NCI-H748 (cell line): ENCODE results near the gene NDRG3.

Experiments
- DNase-seq: peaks from one replicate; lab custom pipeline; 2025; ENCODE audit not compliant: unreplicated experiment; lab: John Stamatoyannopoulos, UW

The NDRG3 gene

GRCh38 chr20:36745927-36746659, at the start of gene NDRG3:
TSS of gene NDRG3 (minus strand) at chr20:36746090. CDS start at chr20:36721735, 24,355 bp downstream.
- peak; percentile 96 for DNase-seq

DNA sequence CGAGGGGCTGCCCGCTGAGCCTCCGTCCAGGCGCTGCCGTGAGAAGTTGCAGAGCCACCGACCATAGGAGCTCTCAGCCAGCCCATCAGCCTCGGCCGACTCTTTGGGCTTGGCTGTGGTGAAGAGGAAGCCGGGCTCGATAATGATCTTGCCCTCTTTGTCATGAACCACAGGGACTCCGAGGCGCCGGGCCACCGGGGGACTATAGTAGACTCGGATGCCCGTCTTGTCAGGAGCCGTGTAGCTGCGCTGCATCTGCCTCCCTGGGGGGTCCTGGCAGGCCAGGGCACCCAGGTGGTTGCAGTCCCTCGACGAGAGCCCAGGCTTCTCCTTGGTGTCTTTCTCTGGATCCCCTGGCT, 48.2 kb upstream of the NDRG3 start:
- DNase-seq = no peak

DNA sequence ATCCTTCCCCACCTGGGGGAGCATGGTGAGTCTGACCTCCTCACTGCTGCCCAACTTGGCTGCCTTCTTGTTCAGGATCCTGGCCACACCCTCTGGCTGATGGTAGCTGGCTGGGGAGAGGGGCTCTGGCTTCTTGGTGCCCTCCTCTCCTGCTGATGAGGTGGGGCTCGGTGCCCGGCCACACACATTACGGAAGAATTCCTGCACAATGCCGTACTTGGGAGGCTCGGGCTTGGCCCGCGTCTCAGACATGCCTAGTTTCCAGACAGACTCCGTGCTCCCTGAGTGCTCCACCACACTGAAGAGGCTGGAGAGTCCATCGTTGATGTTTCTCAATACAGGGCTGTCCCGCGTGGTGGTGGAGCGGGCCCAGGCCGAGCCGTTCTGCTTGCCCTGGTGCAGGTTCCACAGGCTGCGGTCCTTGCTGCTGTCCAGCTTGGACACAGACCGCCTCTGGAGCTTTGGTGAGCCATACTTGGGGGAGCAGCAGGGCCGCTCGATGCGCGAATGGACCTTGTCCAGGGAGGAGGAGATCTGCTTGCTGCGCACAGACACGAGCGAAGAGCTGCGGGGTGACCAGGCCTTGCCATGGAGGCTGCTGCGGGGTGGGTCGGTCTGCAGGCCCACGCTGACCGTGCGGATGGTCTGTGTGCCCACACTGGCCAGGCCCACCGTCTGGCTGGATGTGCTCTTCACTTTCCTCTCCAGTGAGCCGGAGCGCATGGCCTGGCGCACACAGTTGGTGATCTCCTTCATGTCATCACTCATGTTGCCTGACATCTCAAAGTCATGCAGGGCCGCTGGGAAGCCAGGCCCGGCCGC, 47.6 kb upstream of the NDRG3 start:
- DNase-seq = no peak

DNA sequence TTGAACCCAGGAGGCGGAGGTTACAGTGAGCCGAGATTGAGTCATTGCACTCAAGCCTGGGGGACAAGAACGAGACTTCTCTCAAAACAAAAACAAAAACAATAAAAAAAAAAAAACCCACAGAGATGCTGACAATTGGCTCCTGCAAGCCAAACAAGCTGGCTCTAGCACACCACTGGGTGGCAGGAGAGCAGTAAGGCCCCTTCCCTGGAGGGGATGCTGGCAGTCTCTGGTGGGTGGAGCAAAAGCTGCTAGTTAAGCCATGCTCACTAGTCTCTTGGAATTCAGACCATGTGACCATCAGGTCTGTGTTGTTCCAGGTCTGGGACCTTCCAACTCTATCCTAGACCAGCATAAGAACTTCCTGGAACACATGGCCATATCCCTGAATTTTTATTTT, 46.5 kb upstream of the NDRG3 start:
- no peak for DNase-seq

DNA sequence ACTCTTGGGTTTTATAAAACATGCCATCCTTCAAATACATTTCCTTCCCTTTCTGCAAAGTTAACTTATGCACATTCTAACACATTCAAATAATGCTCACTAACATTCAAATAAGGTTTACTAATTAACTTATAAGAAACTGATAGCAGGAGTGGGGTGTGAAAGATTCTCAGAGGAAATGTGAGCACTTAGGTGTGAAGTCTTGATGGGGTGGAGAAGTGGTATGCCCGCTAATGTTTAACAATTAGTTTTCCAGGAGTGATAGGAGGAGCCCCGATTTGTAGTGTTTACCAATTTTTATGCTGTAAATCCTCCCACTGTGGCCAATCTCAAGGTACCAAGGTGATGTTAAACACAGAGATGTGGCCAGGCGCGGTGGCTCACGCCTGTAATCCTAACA, 46.0 kb upstream of the NDRG3 start:
- no peak for DNase-seq

DNA sequence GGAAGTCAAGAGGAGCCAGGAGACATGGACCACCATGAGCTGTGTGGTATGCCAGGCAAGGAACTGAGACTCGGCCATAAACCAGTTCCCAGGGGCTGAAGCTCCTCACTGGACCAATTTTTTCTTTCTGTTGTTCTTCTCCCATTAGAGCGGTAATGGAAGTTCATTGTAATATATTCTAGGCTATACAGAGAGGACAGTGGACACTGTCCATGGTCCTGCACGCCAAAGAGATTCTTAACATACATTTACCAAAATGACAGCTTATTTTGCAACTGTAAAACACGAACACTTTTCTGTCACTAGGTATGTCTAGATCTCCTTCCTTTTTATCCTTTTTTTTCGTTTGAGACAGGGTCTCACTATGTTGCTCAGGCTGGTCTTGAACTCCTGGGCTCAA, 40.8 kb upstream of the NDRG3 start:
- no peak for DNase-seq

- no peak for DNase-seq
Observed at GRCh38 chr20:36786246-36786645, 40.4 kb upstream of the NDRG3 start.

DNA sequence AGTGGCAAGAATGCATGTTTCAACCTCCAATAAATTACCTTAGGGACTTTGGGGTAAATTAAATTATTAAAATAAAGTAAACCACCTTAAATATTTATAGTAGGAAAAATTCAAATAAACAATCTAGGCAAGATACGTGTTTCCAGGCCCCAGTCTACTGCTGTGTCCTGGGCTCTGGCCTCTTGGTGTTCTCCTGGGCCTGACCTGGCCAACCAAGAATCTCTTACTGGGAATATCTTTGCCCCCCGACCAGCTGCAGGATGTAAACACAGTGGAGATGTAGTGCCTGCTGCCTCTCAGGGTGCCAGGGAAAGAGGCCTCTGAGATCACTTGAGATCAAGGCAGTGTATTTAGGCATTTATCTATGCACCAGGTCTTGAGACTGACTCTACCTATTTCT, 39.4 kb upstream of the NDRG3 start:
- DNase-seq = no peak

GRCh38 chr20:36784900-36785299, 39.0 kb upstream of the NDRG3 start:
- no peak for DNase-seq

DNA sequence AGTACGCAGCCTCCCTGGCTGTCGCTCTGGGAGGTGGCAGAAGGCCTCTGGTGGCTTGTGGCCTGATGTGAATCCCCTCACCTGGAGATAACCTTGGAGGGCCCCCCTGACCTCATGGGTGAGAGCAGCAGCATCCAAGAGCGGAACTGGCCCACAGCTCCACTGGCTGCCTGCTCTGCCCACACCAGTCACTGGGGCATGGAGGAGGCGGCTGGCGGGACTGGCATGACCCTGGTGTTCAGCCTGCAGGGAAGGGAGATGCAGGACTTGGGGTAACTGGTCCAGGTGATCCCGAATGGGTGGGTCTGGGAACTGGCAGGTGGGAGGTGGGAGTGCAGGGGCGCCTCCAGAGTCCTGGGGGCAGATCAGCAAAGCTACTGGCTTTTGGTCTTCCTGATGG, 38.2 kb upstream of the NDRG3 start:
- DNase-seq = no peak

GRCh38 chr20:36779656-36780025, 33.8 kb upstream of the NDRG3 start:
- DNase-seq = no peak

- DNase-seq = no peak
Observed at GRCh38 chr20:36778831-36779655, 33.2 kb upstream of the NDRG3 start.

DNA sequence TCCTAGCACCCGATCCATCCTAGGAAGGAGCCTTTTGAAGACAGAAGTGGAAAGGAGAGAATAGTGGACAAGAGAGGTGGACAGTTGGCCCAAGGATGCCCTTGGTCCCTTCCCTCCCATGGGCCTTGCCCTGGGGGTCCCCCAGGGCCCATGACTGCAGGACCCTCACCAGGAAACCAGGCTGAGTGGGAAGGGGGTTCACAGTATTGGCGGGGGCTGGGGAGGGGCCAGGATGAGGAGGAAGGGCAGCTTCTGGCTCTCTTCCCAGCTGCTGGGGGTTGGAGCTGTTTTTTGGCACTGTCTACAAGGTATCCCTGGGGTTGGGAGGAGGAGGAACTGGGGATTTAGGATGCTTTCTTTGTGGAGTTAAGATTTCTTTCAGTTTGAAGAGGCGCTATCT, 31.7 kb upstream of the NDRG3 start:
- no peak for DNase-seq

GRCh38 chr20:36777167-36777566, 31.3 kb upstream of the NDRG3 start:
- DNase-seq = no peak

- DNase-seq = no peak
Observed at GRCh38 chr20:36775826-36776225, 29.9 kb upstream of the NDRG3 start.

- no peak for DNase-seq
Observed at GRCh38 chr20:36775196-36775595, 29.3 kb upstream of the NDRG3 start.

DNA sequence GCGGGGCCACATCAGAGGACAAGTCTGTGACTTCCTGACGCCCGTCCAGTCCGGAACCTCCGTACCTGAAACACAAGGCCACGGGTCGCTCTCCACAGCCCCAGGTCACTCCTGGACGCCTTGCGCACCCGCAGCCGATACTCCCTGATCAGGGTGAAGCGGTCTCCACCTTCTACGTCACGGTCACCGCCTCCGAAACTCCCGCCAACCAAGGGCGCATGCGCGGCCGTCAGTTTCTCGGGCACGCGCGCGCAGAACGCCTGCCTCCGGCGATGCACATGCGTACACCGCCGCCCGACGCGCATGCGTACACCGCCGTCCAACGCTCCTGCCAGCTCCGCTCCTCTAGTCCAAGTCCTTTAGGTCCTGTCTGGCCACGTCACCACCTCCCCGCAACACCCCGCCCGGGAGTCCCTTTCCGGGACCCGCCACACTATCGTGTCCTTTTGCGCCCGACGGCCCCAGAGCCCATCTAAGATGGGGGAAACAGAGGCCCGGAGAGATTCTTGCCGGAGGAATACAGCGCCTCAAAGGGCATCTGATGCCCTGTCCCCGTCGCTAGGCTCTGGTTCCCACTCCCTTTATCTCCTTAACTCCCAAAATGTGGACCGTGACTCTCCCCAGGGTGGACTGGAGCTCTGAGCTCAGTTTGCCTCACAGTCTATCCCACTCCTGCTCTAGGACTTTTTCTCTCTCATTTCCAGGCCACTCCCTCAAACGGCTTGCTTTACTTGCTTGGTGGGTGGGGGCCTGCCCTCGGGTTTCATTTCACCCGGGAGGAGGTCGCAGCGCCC, 27.9 kb upstream of the NDRG3 start, which contains the start of gene DSN1:
DSN1 (minus strand) TSS at position 167 of the 794 bp plus-strand sequence. CDS start 2,305 bp downstream, outside the sequence.
- DNase-seq = peak; percentile 96

GRCh38 chr20:36773107-36773596, 27.3 kb upstream of the NDRG3 start:
- peak; percentile 40 for DNase-seq

DNA sequence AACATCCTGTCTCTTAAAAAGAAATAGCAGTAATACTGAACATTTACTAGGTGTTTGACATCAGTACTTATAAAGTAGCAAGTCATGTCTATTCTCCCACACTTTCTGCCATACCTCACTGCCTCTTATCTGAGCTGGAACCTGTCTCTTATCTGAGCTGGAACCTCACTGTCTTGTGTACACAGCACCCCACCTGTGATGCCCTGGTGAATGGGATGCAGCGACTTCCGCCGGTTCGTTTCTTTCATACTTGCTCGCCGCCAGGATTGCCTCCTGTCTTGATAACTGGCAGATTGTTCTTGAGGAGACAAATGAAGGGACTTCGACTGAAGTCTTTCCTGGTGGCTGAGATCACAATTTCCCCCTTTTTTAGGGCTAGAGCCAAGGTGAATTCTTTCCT, 24.8 kb upstream of the NDRG3 start:
- no peak for DNase-seq

- DNase-seq = no peak
Observed at GRCh38 chr20:36768768-36769430, 23.0 kb upstream of the NDRG3 start.
